HepG2 (cell line): ENCODE data around the gene STX5. TPM values are rescaled to one million over a fixed set of nuclear protein-coding genes. Genes with fewer than 3 reads are reported as not detected.

Source experiments
- ATM ChIP-seq: fragments of 450-650 bp; IDR thresholded peaks from 2 replicates; pipeline ENCODE4 v1.7.1; 2017; ENCODE audit warnings: mild to moderate bottlenecking, borderline replicate concordance
- CBX2 ChIP-seq, 2 experiments: fragments of 200-600 bp in 1 of 2; sonication (generic); formaldehyde crosslinking in 1 of 2; IDR thresholded peaks; 2 replicates each; pipeline versions ENCODE4 v1.7.0 to v1.8.1; 2018 to 2022; ENCODE audit warnings: low read depth in 2 of 2, low read length in 1 of 2, mild to moderate bottlenecking in 1 of 2, missing genetic modification reagents in 1 of 2
- CREB1 ChIP-seq, 2 experiments: fragments of 450-650 bp in 1 of 2; IDR thresholded peaks; 2 replicates each; pipeline ENCODE4 v1.6.1; 2016 to 2017; ENCODE audit warnings: control low read depth in 1 of 2, mild to moderate bottlenecking in 1 of 2, missing compliant biosample characterization in 1 of 2, missing genetic modification characterization in 1 of 2
- FIP1L1 ChIP-seq: fragments of 200-400 bp; formaldehyde crosslinking; IDR thresholded peaks from 2 replicates; pipeline ENCODE4 v1.6.1; 2018; ENCODE audit warnings: low read depth, mild to moderate bottlenecking, low read length, moderate library complexity, borderline replicate concordance; ENCODE audit not compliant: insufficient read depth
- HCFC1 ChIP-seq: fragments of 150-350 bp; IDR thresholded peaks from 2 replicates; pipeline ENCODE4 v1.6.1; 2014; ENCODE audit warnings: low read depth, low read length
- KDM2A ChIP-seq: sonication (generic); formaldehyde crosslinking; IDR thresholded peaks from 2 replicates; pipeline ENCODE4 v1.4.0; 2020; ENCODE audit warnings: low read depth, missing genetic modification reagents, borderline replicate concordance
- MTA3 ChIP-seq: sonication (generic); formaldehyde crosslinking; IDR thresholded peaks from 2 replicates; pipeline ENCODE4 v1.4.0; 2020; ENCODE audit warnings: missing genetic modification reagents
- RBAK ChIP-seq: sonication (generic); formaldehyde crosslinking; IDR thresholded peaks from 2 replicates; pipeline ENCODE4 v1.5.1; 2020; ENCODE audit warnings: mild to moderate bottlenecking, missing genetic modification reagents
- TCF7 ChIP-seq: sonication (generic); IDR thresholded peaks from 2 replicates; pipeline ENCODE4 v1.6.1; 2016; ENCODE audit warnings: antibody characterized with exemption, low read depth
- ZFP41 ChIP-seq: sonication (generic); formaldehyde crosslinking; IDR thresholded peaks from 2 replicates; pipeline ENCODE4 v1.4.0; 2020; ENCODE audit warnings: mild to moderate bottlenecking, missing genetic modification reagents, borderline replicate concordance
- ZNF296 ChIP-seq: sonication (generic); formaldehyde crosslinking; conservative IDR thresholded peaks from 2 replicates; pipeline ENCODE4 v1.5.0; 2020; ENCODE audit warnings: mild to moderate bottlenecking, missing genetic modification reagents
- ZNF484 ChIP-seq: sonication (generic); formaldehyde crosslinking; IDR thresholded peaks from 2 replicates; pipeline ENCODE4 v1.5.1; 2020; ENCODE audit warnings: mild to moderate bottlenecking, low read depth, missing genetic modification reagents, borderline replicate concordance
- ZNF776 ChIP-seq: sonication (generic); formaldehyde crosslinking; IDR thresholded peaks from 2 replicates; pipeline ENCODE4 v1.4.0; 2020; ENCODE audit warnings: mild to moderate bottlenecking, missing genetic modification reagents
- polyA plus RNA-seq, 8 experiments: library from polyadenylated mRNA; depleted of rRNA in 3 of 8; stranded (reverse) in 7 of 8; unstranded in 1 of 8; fragments of >200 nt; fragmentation: Illumina TruSeq in 4 of 8; extraction: Trizol in 4 of 8; gene quantifications; 2 replicates each; pipeline versions ENCODE4 v1.2.1 to v1.2.3, GENCODE V29; 2011 to 2016; ENCODE audit warnings: low read depth in 4 of 8, missing spikeins in 1 of 8, mixed read lengths in 1 of 8; ENCODE audit not compliant: insufficient read depth in 1 of 8
- total RNA-seq, 5 experiments: library from RNA; depleted of rRNA; stranded (reverse); fragments of >200 nt; fragmentation: Illumina TruSeq; extraction: Trizol; gene quantifications; 2 replicates each; pipeline ENCODE4 v1.2.3, GENCODE V29; 2016; ENCODE audit warnings: low read depth in 1 of 5
- TF ChIP-seq, protein P1 (sequence below): sonication (generic); formaldehyde crosslinking; IDR thresholded peaks from 2 replicates; pipeline ENCODE4 v1.4.0; 2020; ENCODE audit warnings: low read depth, missing genetic modification reagents
- TF ChIP-seq, protein P2 (sequence below): sonication (generic); formaldehyde crosslinking; conservative IDR thresholded peaks from 2 replicates; pipeline ENCODE4 v1.4.0; 2020; ENCODE audit warnings: missing genetic modification reagents
- TF ChIP-seq, protein P3 (sequence below): sonication (generic); formaldehyde crosslinking; IDR thresholded peaks from 2 replicates; pipeline ENCODE4 v1.5.0; 2020; ENCODE audit warnings: mild to moderate bottlenecking, missing genetic modification reagents
- TF ChIP-seq, protein P4 (sequence below): sonication (generic); formaldehyde crosslinking; IDR thresholded peaks from 2 replicates; pipeline ENCODE4 v1.5.0; 2020; ENCODE audit warnings: missing genetic modification reagents
- TF ChIP-seq, protein P5 (sequence below): sonication (generic); formaldehyde crosslinking; IDR thresholded peaks from 2 replicates; pipeline ENCODE4 v1.4.0; 2020; ENCODE audit warnings: missing genetic modification reagents, borderline replicate concordance

Gene STX5
- total and polyA plus RNA-seq, 2 of the 13 experiments (the other 11 are each of a cell fraction or from before 2014, with no cell fraction given): 26.9 to 30.0 TPM

DNA sequence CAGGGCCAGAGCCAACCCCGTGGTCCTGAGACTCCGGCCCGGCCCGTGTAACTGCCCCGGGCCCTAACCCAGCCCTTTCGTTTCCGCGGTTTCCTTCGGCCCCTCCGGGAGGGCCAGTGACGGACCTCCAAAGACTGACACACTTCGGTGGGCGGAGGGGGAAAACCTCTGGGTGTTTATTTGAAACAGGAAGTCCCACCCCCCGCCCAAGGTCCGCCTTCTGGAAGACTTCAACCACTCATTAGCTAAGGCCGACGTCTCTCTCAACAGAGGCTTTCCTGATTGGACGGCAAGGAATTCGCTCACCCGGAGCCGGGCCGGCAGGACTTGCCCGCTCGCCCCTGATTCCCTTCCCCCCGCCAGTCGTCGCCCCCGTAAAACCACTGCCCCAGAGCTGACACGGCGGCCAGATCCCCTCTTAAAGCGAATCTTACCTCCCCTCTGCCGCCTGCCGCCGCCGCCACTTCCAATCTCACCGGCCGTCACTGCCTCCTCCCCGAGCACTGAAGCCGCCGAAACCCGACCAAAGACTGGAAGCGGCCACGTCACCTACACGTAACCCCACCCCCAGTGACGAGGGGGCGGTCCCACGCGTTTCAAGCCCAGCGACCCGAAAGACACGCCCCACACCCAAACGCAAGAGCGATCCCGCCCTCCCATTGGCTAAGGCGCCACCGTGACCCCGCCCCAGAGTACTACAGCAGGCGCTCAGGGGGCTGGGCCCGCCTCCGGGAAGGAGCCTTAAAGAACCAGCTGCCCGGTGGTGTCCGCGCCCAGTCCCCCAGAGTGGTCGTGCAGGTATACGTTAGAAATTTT, at the start of gene STX5 (continued):
- TF ChIP-seq, protein P1, sequence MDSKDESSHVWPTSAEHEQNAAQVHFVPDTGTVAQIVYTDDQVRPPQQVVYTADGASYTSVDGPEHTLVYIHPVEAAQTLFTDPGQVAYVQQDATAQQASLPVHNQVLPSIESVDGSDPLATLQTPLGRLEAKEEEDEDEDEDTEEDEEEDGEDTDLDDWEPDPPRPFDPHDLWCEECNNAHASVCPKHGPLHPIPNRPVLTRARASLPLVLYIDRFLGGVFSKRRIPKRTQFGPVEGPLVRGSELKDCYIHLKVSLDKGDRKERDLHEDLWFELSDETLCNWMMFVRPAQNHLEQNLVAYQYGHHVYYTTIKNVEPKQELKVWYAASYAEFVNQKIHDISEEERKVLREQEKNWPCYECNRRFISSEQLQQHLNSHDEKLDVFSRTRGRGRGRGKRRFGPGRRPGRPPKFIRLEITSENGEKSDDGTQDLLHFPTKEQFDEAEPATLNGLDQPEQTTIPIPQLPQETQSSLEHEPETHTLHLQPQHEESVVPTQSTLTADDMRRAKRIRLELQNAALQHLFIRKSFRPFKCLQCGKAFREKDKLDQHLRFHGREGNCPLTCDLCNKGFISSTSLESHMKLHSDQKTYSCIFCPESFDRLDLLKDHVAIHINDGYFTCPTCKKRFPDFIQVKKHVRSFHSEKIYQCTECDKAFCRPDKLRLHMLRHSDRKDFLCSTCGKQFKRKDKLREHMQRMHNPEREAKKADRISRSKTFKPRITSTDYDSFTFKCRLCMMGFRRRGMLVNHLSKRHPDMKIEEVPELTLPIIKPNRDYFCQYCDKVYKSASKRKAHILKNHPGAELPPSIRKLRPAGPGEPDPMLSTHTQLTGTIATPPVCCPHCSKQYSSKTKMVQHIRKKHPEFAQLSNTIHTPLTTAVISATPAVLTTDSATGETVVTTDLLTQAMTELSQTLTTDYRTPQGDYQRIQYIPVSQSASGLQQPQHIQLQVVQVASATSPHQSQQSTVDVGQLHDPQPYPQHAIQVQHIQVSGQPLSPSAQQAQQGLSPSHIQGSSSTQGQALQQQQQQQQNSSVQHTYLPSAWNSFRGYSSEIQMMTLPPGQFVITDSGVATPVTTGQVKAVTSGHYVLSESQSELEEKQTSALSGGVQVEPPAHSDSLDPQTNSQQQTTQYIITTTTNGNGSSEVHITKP (CRISPR knock-in tag): peak; percentile 71; the same call in 1 of the 2 replicates
- TF ChIP-seq HCFC1 (no peak), ZNF484 (0 out of 2 replicates have a peak, but pooled peaks have one; percentile 21), MTA3 (CRISPR knock-in tag) (no peak), FIP1L1 (no peak), ATM (no peak), ZNF296 (CRISPR knock-in tag) (no peak), CBX2 (IDR thresholded peaks at IDR 0.05; ENCODE audit: low read depth, low read length) (no peak), CBX2 (CRISPR knock-in tag; IDR thresholded peaks at IDR 0.05; ENCODE audit: low read depth) (no peak), RBAK (no peak), KDM2A (peak; percentile 65), ZFP41 (no peak), TCF7 (no peak), ZNF776 (CRISPR knock-in tag) (no peak), CREB1 (IDR thresholded peaks at IDR 0.05) (peak; percentile 96), CREB1 (CRISPR knock-in tag; IDR thresholded peaks at IDR 0.05) (peak; percentile 90)
- TF ChIP-seq, protein P2, sequence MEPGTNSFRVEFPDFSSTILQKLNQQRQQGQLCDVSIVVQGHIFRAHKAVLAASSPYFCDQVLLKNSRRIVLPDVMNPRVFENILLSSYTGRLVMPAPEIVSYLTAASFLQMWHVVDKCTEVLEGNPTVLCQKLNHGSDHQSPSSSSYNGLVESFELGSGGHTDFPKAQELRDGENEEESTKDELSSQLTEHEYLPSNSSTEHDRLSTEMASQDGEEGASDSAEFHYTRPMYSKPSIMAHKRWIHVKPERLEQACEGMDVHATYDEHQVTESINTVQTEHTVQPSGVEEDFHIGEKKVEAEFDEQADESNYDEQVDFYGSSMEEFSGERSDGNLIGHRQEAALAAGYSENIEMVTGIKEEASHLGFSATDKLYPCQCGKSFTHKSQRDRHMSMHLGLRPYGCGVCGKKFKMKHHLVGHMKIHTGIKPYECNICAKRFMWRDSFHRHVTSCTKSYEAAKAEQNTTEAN (CRISPR knock-in tag): no peak
- TF ChIP-seq, protein P3, sequence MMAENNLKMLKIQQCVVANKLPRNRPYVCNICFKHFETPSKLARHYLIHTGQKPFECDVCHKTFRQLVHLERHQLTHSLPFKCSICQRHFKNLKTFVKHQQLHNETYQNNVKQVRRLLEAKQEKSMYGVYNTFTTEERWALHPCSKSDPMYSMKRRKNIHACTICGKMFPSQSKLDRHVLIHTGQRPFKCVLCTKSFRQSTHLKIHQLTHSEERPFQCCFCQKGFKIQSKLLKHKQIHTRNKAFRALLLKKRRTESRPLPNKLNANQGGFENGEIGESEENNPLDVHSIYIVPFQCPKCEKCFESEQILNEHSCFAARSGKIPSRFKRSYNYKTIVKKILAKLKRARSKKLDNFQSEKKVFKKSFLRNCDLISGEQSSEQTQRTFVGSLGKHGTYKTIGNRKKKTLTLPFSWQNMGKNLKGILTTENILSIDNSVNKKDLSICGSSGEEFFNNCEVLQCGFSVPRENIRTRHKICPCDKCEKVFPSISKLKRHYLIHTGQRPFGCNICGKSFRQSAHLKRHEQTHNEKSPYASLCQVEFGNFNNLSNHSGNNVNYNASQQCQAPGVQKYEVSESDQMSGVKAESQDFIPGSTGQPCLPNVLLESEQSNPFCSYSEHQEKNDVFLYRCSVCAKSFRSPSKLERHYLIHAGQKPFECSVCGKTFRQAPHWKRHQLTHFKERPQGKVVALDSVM (CRISPR knock-in tag): no peak
- TF ChIP-seq, protein P4, sequence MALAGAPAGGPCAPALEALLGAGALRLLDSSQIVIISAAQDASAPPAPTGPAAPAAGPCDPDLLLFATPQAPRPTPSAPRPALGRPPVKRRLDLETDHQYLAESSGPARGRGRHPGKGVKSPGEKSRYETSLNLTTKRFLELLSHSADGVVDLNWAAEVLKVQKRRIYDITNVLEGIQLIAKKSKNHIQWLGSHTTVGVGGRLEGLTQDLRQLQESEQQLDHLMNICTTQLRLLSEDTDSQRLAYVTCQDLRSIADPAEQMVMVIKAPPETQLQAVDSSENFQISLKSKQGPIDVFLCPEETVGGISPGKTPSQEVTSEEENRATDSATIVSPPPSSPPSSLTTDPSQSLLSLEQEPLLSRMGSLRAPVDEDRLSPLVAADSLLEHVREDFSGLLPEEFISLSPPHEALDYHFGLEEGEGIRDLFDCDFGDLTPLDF (CRISPR knock-in tag): no peak
- TF ChIP-seq, protein P5, sequence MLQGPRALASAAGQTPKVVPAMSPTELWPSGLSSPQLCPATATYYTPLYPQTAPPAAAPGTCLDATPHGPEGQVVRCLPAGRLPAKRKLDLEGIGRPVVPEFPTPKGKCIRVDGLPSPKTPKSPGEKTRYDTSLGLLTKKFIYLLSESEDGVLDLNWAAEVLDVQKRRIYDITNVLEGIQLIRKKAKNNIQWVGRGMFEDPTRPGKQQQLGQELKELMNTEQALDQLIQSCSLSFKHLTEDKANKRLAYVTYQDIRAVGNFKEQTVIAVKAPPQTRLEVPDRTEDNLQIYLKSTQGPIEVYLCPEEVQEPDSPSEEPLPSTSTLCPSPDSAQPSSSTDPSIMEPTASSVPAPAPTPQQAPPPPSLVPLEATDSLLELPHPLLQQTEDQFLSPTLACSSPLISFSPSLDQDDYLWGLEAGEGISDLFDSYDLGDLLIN (CRISPR knock-in tag): no peak
